ENCODE results near the gene MYH11.

MYH11 gene

GRCh38 chr16:15785386-15786059, 71.3 kb downstream of the MYH11 start:
- H3K9me3 Mint-ChIP-seq, result no peaks in the 10 kb centered on the region
- H3K4me1 Mint-ChIP-seq, result no peaks in the 10 kb centered on the region
- no peak overlapping the region for H3K4me3 Mint-ChIP-seq
- DNase-seq (ENCODE audit: low spot score in 2 of 2) (no peak), ATAC-seq (no peak)
- no peak overlapping the region for H3K27ac Mint-ChIP-seq
- H3K36me3 Mint-ChIP-seq, result no peaks in the 10 kb centered on the region

GRCh38 chr16:15783985-15784384, 72.8 kb downstream of the MYH11 start:
- no peaks in the 10 kb centered on the region for H3K36me3 Mint-ChIP-seq
- H3K27ac Mint-ChIP-seq, result no peak overlapping the region
- no peak overlapping the region for H3K4me3 Mint-ChIP-seq

GRCh38 chr16:15782573-15783365, 74.1 kb downstream of the MYH11 start:
- Mint-ChIP-seq H3K4me3 (no peak overlapping the region), H3K36me3 (no peaks in the 10 kb centered on the region), H3K9me3 (no peaks in the 10 kb centered on the region), H3K4me1 (no peaks in the 10 kb centered on the region), H3K27ac (no peak overlapping the region)
- no peak for ATAC-seq
- no peak for DNase-seq (ENCODE audit: low spot score in 2 of 2)

More at GRCh38 chr16:15783985-15784384, 72.8 kb downstream of the MYH11 start:
- Mint-ChIP-seq H3K9me3 (no peaks in the 10 kb centered on the region), H3K4me1 (no peaks in the 10 kb centered on the region)
- DNase-seq (ENCODE audit: low spot score in 2 of 2) (no peak), ATAC-seq (no peak)

GRCh38 chr16:15781650-15782049, 75.2 kb downstream of the MYH11 start:
- H3K4me1 Mint-ChIP-seq, result no peaks in the 10 kb centered on the region
- DNase-seq (ENCODE audit: low spot score in 2 of 2) (no peak), ATAC-seq (no peak)
- H3K9me3 Mint-ChIP-seq, result no peaks in the 10 kb centered on the region
- H3K36me3 Mint-ChIP-seq, result no peaks in the 10 kb centered on the region
- no peak overlapping the region for H3K4me3 Mint-ChIP-seq
- no peak overlapping the region for H3K27ac Mint-ChIP-seq

- Mint-ChIP-seq H3K4me1 (no peaks in the 10 kb centered on the region), H3K27ac (no peak overlapping the region), H3K9me3 (no peaks in the 10 kb centered on the region), H3K36me3 (no peaks in the 10 kb centered on the region), H3K4me3 (no peak overlapping the region)
- ATAC-seq (no peak), DNase-seq (ENCODE audit: low spot score in 2 of 2) (no peak)
Observed at GRCh38 chr16:15780805-15781204, 76.0 kb downstream of the MYH11 start.

- Mint-ChIP-seq H3K9me3 (no peaks in the 10 kb centered on the region), H3K4me1 (no peaks in the 10 kb centered on the region), H3K27ac (no peak overlapping the region), H3K4me3 (no peak overlapping the region), H3K36me3 (no peaks in the 10 kb centered on the region)
- DNase-seq (ENCODE audit: low spot score in 2 of 2), result no peak
- no peak for ATAC-seq
Observed at GRCh38 chr16:15779664-15780351, 77.0 kb downstream of the MYH11 start.

GRCh38 chr16:15778999-15779614, 77.7 kb downstream of the MYH11 start:
- no peaks in the 10 kb centered on the region for H3K9me3 Mint-ChIP-seq
- ATAC-seq (no peak), DNase-seq (ENCODE audit: low spot score in 2 of 2) (no peak)
- no peak overlapping the region for H3K27ac Mint-ChIP-seq
- H3K36me3 Mint-ChIP-seq, result no peaks in the 10 kb centered on the region
- no peak overlapping the region for H3K4me3 Mint-ChIP-seq
- no peaks in the 10 kb centered on the region for H3K4me1 Mint-ChIP-seq

- H3K36me3 Mint-ChIP-seq, result no peaks in the 10 kb centered on the region
- no peak overlapping the region for H3K27ac Mint-ChIP-seq
- no peak for ATAC-seq
- H3K4me3 Mint-ChIP-seq, result no peak overlapping the region
- no peaks in the 10 kb centered on the region for H3K9me3 Mint-ChIP-seq
- DNase-seq (ENCODE audit: low spot score in 2 of 2), result no peak
- H3K4me1 Mint-ChIP-seq, result no peaks in the 10 kb centered on the region
Observed at GRCh38 chr16:15778204-15778743, 78.6 kb downstream of the MYH11 start.

- no peaks in the 10 kb centered on the region for H3K36me3 Mint-ChIP-seq
- DNase-seq (ENCODE audit: low spot score in 2 of 2), result no peak
- H3K4me3 Mint-ChIP-seq, result no peak overlapping the region
- no peak overlapping the region for H3K27ac Mint-ChIP-seq
- H3K4me1 Mint-ChIP-seq, result no peaks in the 10 kb centered on the region
- H3K9me3 Mint-ChIP-seq, result no peaks in the 10 kb centered on the region
- ATAC-seq, result peak; percentile 62
Observed at GRCh38 chr16:15777533-15778203, 79.2 kb downstream of the MYH11 start.

GRCh38 chr16:15776572-15776971, 80.3 kb downstream of the MYH11 start:
- no peak overlapping the region for H3K27ac Mint-ChIP-seq
- no peaks in the 10 kb centered on the region for H3K36me3 Mint-ChIP-seq
- no peak for DNase-seq (ENCODE audit: low spot score in 2 of 2)
- no peaks in the 10 kb centered on the region for H3K9me3 Mint-ChIP-seq
- no peak for ATAC-seq
- no peaks in the 10 kb centered on the region for H3K4me1 Mint-ChIP-seq
- H3K4me3 Mint-ChIP-seq, result no peak overlapping the region

GRCh38 chr16:15775663-15776304, 81.0 kb downstream of the MYH11 start:
- ATAC-seq (no peak), DNase-seq (ENCODE audit: low spot score in 2 of 2) (no peak)
- H3K27ac Mint-ChIP-seq, result no peak overlapping the region
- H3K9me3 Mint-ChIP-seq, result no peaks in the 10 kb centered on the region
- no peaks in the 10 kb centered on the region for H3K4me1 Mint-ChIP-seq
- H3K36me3 Mint-ChIP-seq, result no peaks in the 10 kb centered on the region
- no peak overlapping the region for H3K4me3 Mint-ChIP-seq

GRCh38 chr16:15775209-15775608, 81.6 kb downstream of the MYH11 start:
- Mint-ChIP-seq H3K4me3 (no peak overlapping the region), H3K27ac (no peak overlapping the region)
- no peak for DNase-seq (ENCODE audit: low spot score in 2 of 2)

GRCh38 chr16:15773968-15774367, 82.9 kb downstream of the MYH11 start:
- Mint-ChIP-seq H3K9me3 (no peaks in the 10 kb centered on the region), H3K4me1 (no peaks in the 10 kb centered on the region), H3K27ac (no peak overlapping the region), H3K4me3 (no peak overlapping the region), H3K36me3 (no peaks in the 10 kb centered on the region)
- no peak for DNase-seq (ENCODE audit: low spot score in 2 of 2)
- ATAC-seq, result no peak

More at GRCh38 chr16:15775209-15775608, 81.6 kb downstream of the MYH11 start:
- no peak for ATAC-seq
- H3K9me3 Mint-ChIP-seq, result no peaks in the 10 kb centered on the region
- H3K4me1 Mint-ChIP-seq, result no peaks in the 10 kb centered on the region
- no peaks in the 10 kb centered on the region for H3K36me3 Mint-ChIP-seq

GRCh38 chr16:15772579-15773293, 84.1 kb downstream of the MYH11 start:
- Mint-ChIP-seq H3K9me3 (no peaks in the 10 kb centered on the region), H3K36me3 (no peaks in the 10 kb centered on the region), H3K4me3 (no peak overlapping the region), H3K27ac (no peak overlapping the region), H3K4me1 (no peaks in the 10 kb centered on the region)
- no peak for DNase-seq (ENCODE audit: low spot score in 2 of 2)
- no peak for ATAC-seq

All from stimulated activated effector memory CD8-positive, alpha-beta T cell treated with anti-CD3 and anti-CD28 coated beads, Interleukin-12 subunit alpha, Interleukin-12 subunit beta, amount 100 ng/mL, for 72 hours (primary cell).